Duodenal mucosa (tissue), 2 donors: ENCODE results near the gene MCOLN1.

ENCODE experiments used
- H3K27ac ChIP-seq: one replicate; pipeline ENCODE4 v1.7.0; 2013; ENCODE audit warnings: low read depth, low read length
- H3K27me3 ChIP-seq, 2 donors: one replicate each; pipeline ENCODE4 v1.7.0; 2013; ENCODE audit warnings: low read length in 2 of 2, control low read depth in 1 of 2; ENCODE audit not compliant: insufficient read depth in 2 of 2, control insufficient read depth in 1 of 2
- H3K36me3 ChIP-seq, 2 donors: one replicate each; pipeline ENCODE4 v1.7.0; 2013; ENCODE audit warnings: low read length in 2 of 2, control low read depth in 1 of 2; ENCODE audit not compliant: insufficient read depth in 2 of 2, control insufficient read depth in 1 of 2
- H3K4me1 ChIP-seq, 2 donors: one replicate each; pipeline ENCODE4 v1.7.0; 2013; ENCODE audit warnings: low read length in 2 of 2, control low read depth in 1 of 2; ENCODE audit not compliant: insufficient read depth in 2 of 2, control insufficient read depth in 1 of 2
- H3K4me3 ChIP-seq, 2 donors: one replicate each; pipeline ENCODE4 v1.7.0; 2013; ENCODE audit warnings: low read length in 2 of 2, low read depth in 1 of 2
- H3K9ac ChIP-seq, 2 donors: one replicate each; pipeline ENCODE4 v1.7.0; 2013; ENCODE audit warnings: low read length in 2 of 2, low read depth in 1 of 2
- H3K9me3 ChIP-seq, 2 donors: one replicate each; pipeline ENCODE4 v1.7.0; 2013; ENCODE audit warnings: low read length in 2 of 2, control low read depth in 1 of 2; ENCODE audit not compliant: control insufficient read depth in 1 of 2

The MCOLN1 gene

GRCh38 chr19:7482584-7483439 lies 39.6 kb upstream of the MCOLN1 start:
- H3K9ac ChIP-seq, result no peak overlapping the region
- peak overlapping the region in 1 of 2 donors; percentile 11 for H3K4me3 ChIP-seq
- peaks cover 10 to 12% of the 10 kb centered on the region in 2 donors for H3K4me1 ChIP-seq
- H3K36me3 ChIP-seq, result no peaks in the 10 kb centered on the region
- no peaks in the 10 kb centered on the region for H3K9me3 ChIP-seq
- no peak overlapping the region for H3K27ac ChIP-seq
- H3K27me3 ChIP-seq, result no peaks in the 10 kb centered on the region

DNA sequence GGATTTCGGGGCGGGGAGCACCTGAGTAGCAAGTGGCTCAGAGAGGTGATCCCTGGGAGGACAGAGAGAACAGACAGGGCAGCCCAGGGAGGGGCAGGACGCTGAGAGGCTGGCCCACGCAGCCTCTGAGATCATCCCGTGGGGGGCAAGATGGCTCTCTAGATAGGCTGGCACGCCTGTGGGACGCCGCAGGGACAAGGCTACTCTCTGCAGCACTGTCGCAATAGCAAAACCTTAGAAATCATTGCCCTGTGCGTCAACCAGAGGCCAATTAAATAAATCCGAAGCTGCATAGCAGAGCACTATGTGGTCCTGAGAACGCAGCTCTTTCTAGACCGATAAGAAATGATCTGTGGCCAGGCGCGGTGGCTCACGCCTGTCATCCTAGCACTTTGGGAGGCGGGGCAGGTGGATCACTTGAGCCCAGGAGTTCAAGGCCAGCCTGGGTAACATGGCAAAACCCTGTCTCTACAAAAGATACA lies 38.7 kb upstream of the MCOLN1 start:
- peak overlapping the region in 1 of 2 donors; percentile 11 for H3K4me3 ChIP-seq
- H3K36me3 ChIP-seq, result no peaks in the 10 kb centered on the region
- H3K4me1 ChIP-seq, result peaks cover 12 to 15% of the 10 kb centered on the region in 2 donors
- H3K9ac ChIP-seq, result no peak overlapping the region
- no peaks in the 10 kb centered on the region for H3K27me3 ChIP-seq
- H3K9me3 ChIP-seq, result no peaks in the 10 kb centered on the region
- H3K27ac ChIP-seq, result no peak overlapping the region

DNA sequence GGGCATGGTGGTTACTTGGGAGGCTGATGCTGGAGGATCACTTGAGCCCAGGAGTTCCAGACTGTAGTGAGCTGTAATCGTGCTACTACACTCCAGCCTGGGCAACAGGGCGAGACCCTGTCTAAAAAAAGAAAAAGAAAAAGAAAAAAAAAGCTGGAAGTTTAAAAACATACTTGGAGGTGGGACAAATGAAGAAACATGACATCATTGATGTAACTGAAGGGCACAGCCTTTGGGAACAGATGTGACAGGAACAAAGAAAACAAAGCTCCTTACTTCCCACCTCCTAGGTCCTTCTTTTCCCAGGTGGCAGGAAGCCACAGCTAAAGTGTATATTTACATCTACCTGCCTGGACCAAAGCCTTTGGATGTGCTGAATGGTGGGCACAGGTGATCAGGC lies 35.5 kb upstream of the MCOLN1 start:
- peaks cover 18 to 21% of the 10 kb centered on the region in 2 donors for H3K4me1 ChIP-seq
- H3K9ac ChIP-seq, result no peak overlapping the region
- no peak overlapping the region for H3K27ac ChIP-seq
- H3K36me3 ChIP-seq, result no peaks in the 10 kb centered on the region
- H3K9me3 ChIP-seq, result no peaks in the 10 kb centered on the region
- H3K4me3 ChIP-seq, result no peak overlapping the region
- H3K27me3 ChIP-seq, result no peaks in the 10 kb centered on the region

GRCh38 chr19:7488736-7489353 lies 33.6 kb upstream of the MCOLN1 start, which contains the start of gene PEX11G:
Gene PEX11G (minus strand): TSS chr19:7489035. CDS start chr19:7489010, 25 bp downstream.
- Histone ChIP-seq H3K9ac (peak within 1 kb of the TSS; percentile 59 to 63), H3K4me1 (peaks cover 10 to 13% of the 10 kb centered on the region in 2 donors), H3K9me3 (no peaks in the 10 kb centered on the region), H3K4me3 (peak within 1 kb of the TSS; percentile 69 to 78), H3K27me3 (no peaks in the 10 kb centered on the region), H3K27ac (peak within 1 kb of the TSS; percentile 86), H3K36me3 (no peaks in the 10 kb centered on the region)

DNA sequence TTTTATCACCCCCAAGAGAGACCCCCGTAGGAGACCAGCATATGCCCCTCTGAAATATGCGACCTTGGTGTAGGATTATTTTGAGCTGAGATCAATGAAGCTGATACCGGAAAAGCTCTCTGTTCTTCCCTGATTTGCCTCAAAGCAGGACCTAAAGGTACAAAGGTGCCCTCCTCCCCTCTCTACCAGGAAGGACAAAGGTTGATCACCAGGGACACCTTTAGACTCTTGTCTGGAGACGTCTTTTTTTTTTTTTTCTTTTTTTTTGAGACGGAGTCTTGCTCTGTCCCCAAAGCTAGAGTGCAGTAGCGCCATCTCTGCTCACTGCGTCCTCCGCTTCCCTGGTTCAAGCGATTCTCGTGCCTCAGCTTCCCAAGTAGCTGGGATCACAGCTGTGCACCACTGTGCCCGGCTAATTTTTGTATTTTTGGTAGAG lies 32.8 kb upstream of the MCOLN1 start:
- Histone ChIP-seq H3K36me3 (no peaks in the 10 kb centered on the region), H3K9me3 (no peaks in the 10 kb centered on the region), H3K9ac (peak overlapping the region; percentile 59 to 63), H3K4me3 (peak overlapping the region; percentile 69 to 78), H3K27me3 (no peaks in the 10 kb centered on the region), H3K4me1 (peaks cover 6 to 12% of the 10 kb centered on the region in 2 donors), H3K27ac (peak overlapping the region; percentile 86)

DNA sequence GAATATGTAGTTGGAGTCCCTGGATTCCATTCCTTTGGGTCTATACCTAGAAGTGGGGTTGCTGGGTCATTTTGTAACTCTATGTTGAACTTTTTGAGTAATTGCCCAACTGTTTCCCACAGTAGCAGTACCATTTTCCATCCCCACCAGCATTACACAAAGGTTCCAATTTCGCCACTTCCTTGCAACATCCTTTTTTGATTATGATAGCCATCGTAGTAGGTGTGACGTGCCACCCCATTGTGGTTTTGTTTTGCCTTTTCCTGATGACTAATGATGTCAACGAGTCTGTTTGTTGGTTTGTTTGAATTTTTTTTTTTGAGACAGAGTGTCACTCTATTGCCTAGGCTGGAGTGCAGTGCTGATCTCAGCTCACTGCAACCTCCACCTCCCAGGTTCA lies 30.3 kb upstream of the MCOLN1 start:
- Histone ChIP-seq H3K4me1 (peaks cover 6 to 12% of the 10 kb centered on the region in 2 donors), H3K27me3 (no peaks in the 10 kb centered on the region), H3K27ac (no peak overlapping the region), H3K4me3 (no peak overlapping the region), H3K9ac (no peak overlapping the region), H3K36me3 (no peaks in the 10 kb centered on the region), H3K9me3 (no peaks in the 10 kb centered on the region)

DNA sequence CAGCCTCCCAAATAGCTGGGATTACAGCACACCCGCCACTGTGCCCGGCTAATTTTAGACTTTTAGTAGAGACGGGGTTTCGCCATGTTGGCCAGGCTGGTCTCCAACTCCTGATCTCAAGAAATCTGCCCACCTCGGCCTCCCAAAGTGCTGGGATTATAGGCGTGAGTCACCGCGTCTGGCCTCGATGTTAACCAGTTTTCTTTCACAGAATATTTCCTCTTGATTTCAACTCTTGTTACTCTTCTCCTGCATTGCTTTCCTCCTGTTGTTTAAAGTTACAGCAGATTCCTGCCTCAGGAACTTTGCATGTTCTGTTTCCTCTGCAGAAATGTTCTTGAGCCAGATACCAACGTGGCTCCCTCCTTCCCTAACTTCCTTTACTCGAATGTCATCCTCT lies 29.9 kb upstream of the MCOLN1 start:
- peaks cover 6 to 12% of the 10 kb centered on the region in 2 donors for H3K4me1 ChIP-seq
- no peaks in the 10 kb centered on the region for H3K36me3 ChIP-seq
- no peak overlapping the region for H3K4me3 ChIP-seq
- no peak overlapping the region for H3K27ac ChIP-seq
- H3K9ac ChIP-seq, result no peak overlapping the region
- no peaks in the 10 kb centered on the region for H3K9me3 ChIP-seq
- no peaks in the 10 kb centered on the region for H3K27me3 ChIP-seq

- Histone ChIP-seq H3K4me3 (no peak overlapping the region), H3K9me3 (no peaks in the 10 kb centered on the region), H3K36me3 (no peaks in the 10 kb centered on the region), H3K27ac (peak overlapping the region; percentile 58), H3K9ac (no peak overlapping the region), H3K27me3 (no peaks in the 10 kb centered on the region), H3K4me1 (peaks cover under 1% of the 10 kb centered on the region in 2 donors)
Measured at GRCh38 chr19:7494416-7495098, 27.9 kb upstream of the MCOLN1 start.

DNA sequence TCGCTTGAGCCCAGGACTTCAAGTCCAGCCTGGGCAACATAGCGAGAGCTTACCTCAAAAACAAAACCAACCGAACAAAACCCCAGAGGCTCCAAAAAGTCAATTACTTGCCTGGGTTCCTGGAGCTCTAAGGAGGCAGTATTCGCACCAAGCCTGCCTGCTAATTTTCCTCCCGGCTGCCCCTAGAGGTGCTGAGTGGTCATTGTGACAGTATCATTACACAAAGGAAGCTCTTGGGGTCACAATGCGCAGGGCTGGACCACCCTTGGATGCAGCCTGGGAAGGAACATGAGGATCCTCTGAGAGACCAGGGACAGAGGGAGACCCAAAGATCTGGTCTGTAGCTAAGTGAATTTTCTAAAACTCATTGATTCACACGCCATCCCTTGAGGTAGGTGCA lies 25.1 kb upstream of the MCOLN1 start:
- H3K27ac ChIP-seq, result no peak overlapping the region
- no peak overlapping the region for H3K4me3 ChIP-seq
- H3K27me3 ChIP-seq, result no peaks in the 10 kb centered on the region
- peaks cover 0 to 3% of the 10 kb centered on the region in 2 donors for H3K4me1 ChIP-seq
- H3K36me3 ChIP-seq, result no peaks in the 10 kb centered on the region
- H3K9ac ChIP-seq, result no peak overlapping the region
- no peaks in the 10 kb centered on the region for H3K9me3 ChIP-seq
